Naive B cell (primary cell): Measurements from ENCODE around the gene DGKQ. TPM values are rescaled to one million over a fixed set of nuclear protein-coding genes. Genes with fewer than 3 reads are reported as not detected.
"Not testable (repeated sequence)": the region's sequence is repeated elsewhere in the genome, so short reads cannot be mapped to it uniquely, and the experiment has no call there.

Experiments used
- ATAC-seq, 2 donors: fragments of 150-1000 bp; cut with Tn5 transposase; 2 replicates each; pipeline ENCODE4 v1.10.0; 2021; ENCODE audit warnings: low read depth in 2 of 2, mild to moderate bottlenecking in 2 of 2, moderate library complexity in 2 of 2
- DNase-seq: peaks from one replicate; pipeline ENCODE4 v3.0.0; 2022
- H3K27ac Mint-ChIP-seq, 6 donors: one replicate each; pipeline ENCODE4 v1.8.0; 2020 to 2022; ENCODE audit warnings: mild to moderate bottlenecking in 6 of 6, mixed read lengths in 6 of 6, moderate library complexity in 5 of 6, inconsistent platforms in 2 of 6
- H3K27me3 Mint-ChIP-seq, 3 donors: one replicate each; pipeline ENCODE4 v1.8.0; 2021 to 2022; ENCODE audit warnings: mixed read lengths in 3 of 3, mild to moderate bottlenecking in 1 of 3
- H3K36me3 Mint-ChIP-seq, 2 donors: one replicate each; pipeline ENCODE4 v1.8.0; 2020 to 2022; ENCODE audit warnings: mixed read lengths in 2 of 2, inconsistent platforms in 1 of 2, mild to moderate bottlenecking in 1 of 2
- H3K4me1 Mint-ChIP-seq, 3 donors: one replicate each; pipeline ENCODE4 v1.8.0; 2020 to 2022; ENCODE audit warnings: mixed read lengths in 3 of 3, inconsistent platforms in 1 of 3, mild to moderate bottlenecking in 1 of 3, moderate library complexity in 1 of 3
- H3K4me3 Mint-ChIP-seq, 8 donors: one replicate each; pipeline ENCODE4 v1.8.0; 2020 to 2022; ENCODE audit warnings: mild to moderate bottlenecking in 8 of 8, mixed read lengths in 8 of 8, moderate library complexity in 8 of 8, inconsistent platforms in 2 of 8
- H3K9me3 Mint-ChIP-seq, 7 donors: one replicate each; pipeline ENCODE4 v1.8.0; 2020 to 2022; ENCODE audit warnings: mixed read lengths in 7 of 7, mild to moderate bottlenecking in 5 of 7, inconsistent platforms in 2 of 7, moderate library complexity in 1 of 7
- polyA plus RNA-seq, 6 donors: library from polyadenylated mRNA; unstranded; fragments of 300-500 nt; fragmentation: Illumina TruSeq; gene quantifications; one replicate each; pipeline ENCODE4 v1.2.3, GENCODE V29; 2021; ENCODE audit warnings: low read depth in 6 of 6

Gene DGKQ
- polyA plus RNA-seq, 6 donors from 2014 or later, result 1.6 to 11.9 (median 4.1) TPM

- Mint-ChIP-seq H3K4me3 (no peak overlapping the region), H3K27me3 (no peaks in the 10 kb centered on the region)
Observed at GRCh38 chr4:988726-989721, 15.7 kb upstream of the DGKQ start.

GRCh38 chr4:987624-988513 is 14.5 kb upstream of the DGKQ start:
- no peaks in the 10 kb centered on the region for H3K9me3 Mint-ChIP-seq
- peak overlapping the region; percentile 57 to 89 (median 80) for H3K4me3 Mint-ChIP-seq
- H3K4me1 Mint-ChIP-seq, result peaks cover 8 to 26% (median 11%) of the 10 kb centered on the region in 3 donors
- peak overlapping the region in 1 of 6 donors; percentile 95 for H3K27ac Mint-ChIP-seq
- H3K27me3 Mint-ChIP-seq, result no peaks in the 10 kb centered on the region
- no peak for ATAC-seq
- no peak for DNase-seq
- H3K36me3 Mint-ChIP-seq, result no peaks in the 10 kb centered on the region

More at GRCh38 chr4:988726-989721, 15.7 kb upstream of the DGKQ start:
- no peaks in the 10 kb centered on the region for H3K9me3 Mint-ChIP-seq
- no peak for DNase-seq
- H3K4me1 Mint-ChIP-seq, result peaks cover 8 to 26% (median 11%) of the 10 kb centered on the region in 3 donors
- no peak for ATAC-seq
- H3K36me3 Mint-ChIP-seq, result no peaks in the 10 kb centered on the region
- H3K27ac Mint-ChIP-seq, result no peak overlapping the region

- peak; percentile 88 for ATAC-seq
- peak within 1 kb of the TSS; percentile 82 to 91 (median 88) for H3K4me3 Mint-ChIP-seq
- no peaks in the 10 kb centered on the region for H3K27me3 Mint-ChIP-seq
- peak; percentile 89 for DNase-seq
- peaks cover 8 to 26% (median 11%) of the 10 kb centered on the region in 3 donors for H3K4me1 Mint-ChIP-seq
- no peaks in the 10 kb centered on the region for H3K36me3 Mint-ChIP-seq
- no peaks in the 10 kb centered on the region for H3K9me3 Mint-ChIP-seq
- peak within 1 kb of the TSS in 5 of 6 donors; percentile 49 to 95 (median 78) for H3K27ac Mint-ChIP-seq
Observed at GRCh38 chr4:986879-987623, 13.7 kb upstream of the DGKQ start, which contains the start of gene IDUA. TSS of gene IDUA (plus strand) at chr4:987044. CDS start at chr4:987085, 41 bp downstream.

- Mint-ChIP-seq H3K9me3 (no peaks in the 10 kb centered on the region), H3K4me1 (peaks cover 8 to 26% (median 11%) of the 10 kb centered on the region in 3 donors)
Observed at GRCh38 chr4:986428-986878, 13.1 kb upstream of the DGKQ start.

GRCh38 chr4:985123-985830 is 11.9 kb upstream of the DGKQ start:
- Mint-ChIP-seq H3K27me3 (no peaks in the 10 kb centered on the region), H3K9me3 (no peaks in the 10 kb centered on the region), H3K4me3 (peak overlapping the region; percentile 67 to 90 (median 82)), H3K27ac (peak overlapping the region in 1 of 6 donors; percentile 66), H3K4me1 (peaks cover 8 to 26% (median 11%) of the 10 kb centered on the region in 3 donors), H3K36me3 (no peaks in the 10 kb centered on the region)
- ATAC-seq (peak; percentile 20 to 28), DNase-seq (peak; percentile 52)

More at GRCh38 chr4:986428-986878, 13.1 kb upstream of the DGKQ start:
- Mint-ChIP-seq H3K36me3 (no peaks in the 10 kb centered on the region), H3K27me3 (no peaks in the 10 kb centered on the region), H3K4me3 (peak overlapping the region; percentile 82 to 91 (median 88)), H3K27ac (peak overlapping the region in 5 of 6 donors; percentile 49 to 92 (median 74))
- peak in 1 of 2 donors; percentile 6 for ATAC-seq
- no peak for DNase-seq

GRCh38 chr4:984336-985054 is 11.1 kb upstream of the DGKQ start:
- no peaks in the 10 kb centered on the region for H3K9me3 Mint-ChIP-seq
- no peaks in the 10 kb centered on the region for H3K36me3 Mint-ChIP-seq
- ATAC-seq (no peak), DNase-seq (no peak)
- H3K27me3 Mint-ChIP-seq, result no peaks in the 10 kb centered on the region
- H3K4me3 Mint-ChIP-seq, result peak overlapping the region; percentile 67 to 87 (median 82)
- peaks cover 11 to 26% (median 12%) of the 10 kb centered on the region in 3 donors for H3K4me1 Mint-ChIP-seq
- peak overlapping the region in 1 of 6 donors; percentile 66 for H3K27ac Mint-ChIP-seq

- H3K9me3 Mint-ChIP-seq, result no peaks in the 10 kb centered on the region
- H3K4me3 Mint-ChIP-seq, result peak overlapping the region in 3 of 8 donors; percentile 25 to 38 (median 35)
- H3K27ac Mint-ChIP-seq, result peak overlapping the region in 2 of 6 donors; percentile 11 to 49
- H3K27me3 Mint-ChIP-seq, result no peaks in the 10 kb centered on the region
- no peaks in the 10 kb centered on the region for H3K36me3 Mint-ChIP-seq
- ATAC-seq (no peak), DNase-seq (no peak)
- H3K4me1 Mint-ChIP-seq, result peaks cover 11 to 26% (median 12%) of the 10 kb centered on the region in 3 donors
Observed at GRCh38 chr4:982814-983213, 9.4 kb upstream of the DGKQ start.

- Mint-ChIP-seq H3K36me3 (no peaks in the 10 kb centered on the region), H3K27ac (no peak overlapping the region), H3K27me3 (no peaks in the 10 kb centered on the region), H3K4me3 (peak overlapping the region in 2 of 8 donors; percentile 25 to 35), H3K9me3 (no peaks in the 10 kb centered on the region), H3K4me1 (peaks cover 6 to 23% (median 9%) of the 10 kb centered on the region in 3 donors)
- no peak for ATAC-seq
- DNase-seq, result no peak
Observed at GRCh38 chr4:982291-982690, 8.9 kb upstream of the DGKQ start.

GRCh38 chr4:978957-979701 is 5.8 kb upstream of the DGKQ start:
- no peaks in the 10 kb centered on the region for H3K36me3 Mint-ChIP-seq
- no peak overlapping the region for H3K4me3 Mint-ChIP-seq
- H3K9me3 Mint-ChIP-seq, result no peaks in the 10 kb centered on the region
- DNase-seq, result no peak
- H3K27me3 Mint-ChIP-seq, result no peaks in the 10 kb centered on the region
- no peak overlapping the region for H3K27ac Mint-ChIP-seq
- peaks cover 0 to 4% (median 0%) of the 10 kb centered on the region in 3 donors for H3K4me1 Mint-ChIP-seq
- no peak for ATAC-seq

- not testable (repeated sequence) for H3K27me3 Mint-ChIP-seq, H3K4me1 Mint-ChIP-seq, H3K36me3 Mint-ChIP-seq, DNase-seq, ATAC-seq, H3K27ac Mint-ChIP-seq, H3K9me3 Mint-ChIP-seq, H3K4me3 Mint-ChIP-seq
Observed at GRCh38 chr4:976016-976415, 2.6 kb upstream of the DGKQ start.

- Mint-ChIP-seq H3K9me3 (no peaks in the 10 kb centered on the region), H3K27ac (peak overlapping the region in 1 of 6 donors; percentile 65), H3K36me3 (no peaks in the 10 kb centered on the region), H3K4me1 (peaks cover 2 to 10% (median 4%) of the 10 kb centered on the region in 3 donors), H3K27me3 (no peaks in the 10 kb centered on the region), H3K4me3 (peak overlapping the region in 1 of 8 donors; percentile 18)
- ATAC-seq (no peak), DNase-seq (no peak)
Observed at GRCh38 chr4:974668-975067, 1.3 kb upstream of the DGKQ start.
